Measurements from ENCODE around the gene RAB11FIP4.

Gene RAB11FIP4

GRCh38 chr17:31461227-31461810 is 69.8 kb downstream of the RAB11FIP4 start:
- no peak for DNase-seq

DNA sequence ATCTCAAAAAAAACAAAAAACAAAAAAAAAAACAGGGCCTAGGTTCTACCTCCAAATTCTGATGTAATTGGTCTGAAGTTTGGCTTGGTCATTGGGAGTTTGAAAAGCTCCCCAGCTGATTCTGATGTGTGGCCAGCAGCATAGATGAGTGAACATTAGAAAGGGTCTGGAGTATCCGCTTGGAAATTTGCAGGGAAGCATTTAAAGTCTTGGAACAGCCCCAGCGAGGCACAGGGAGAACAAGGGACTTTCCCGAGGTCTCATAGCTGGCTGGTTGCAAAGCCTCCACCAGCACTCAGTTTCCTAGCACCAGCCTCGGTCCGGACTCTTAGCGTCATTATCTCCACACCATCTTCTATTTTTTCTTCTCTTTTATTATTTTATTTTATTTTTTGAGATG is 70.8 kb downstream of the RAB11FIP4 start:
- no peak for DNase-seq

DNA sequence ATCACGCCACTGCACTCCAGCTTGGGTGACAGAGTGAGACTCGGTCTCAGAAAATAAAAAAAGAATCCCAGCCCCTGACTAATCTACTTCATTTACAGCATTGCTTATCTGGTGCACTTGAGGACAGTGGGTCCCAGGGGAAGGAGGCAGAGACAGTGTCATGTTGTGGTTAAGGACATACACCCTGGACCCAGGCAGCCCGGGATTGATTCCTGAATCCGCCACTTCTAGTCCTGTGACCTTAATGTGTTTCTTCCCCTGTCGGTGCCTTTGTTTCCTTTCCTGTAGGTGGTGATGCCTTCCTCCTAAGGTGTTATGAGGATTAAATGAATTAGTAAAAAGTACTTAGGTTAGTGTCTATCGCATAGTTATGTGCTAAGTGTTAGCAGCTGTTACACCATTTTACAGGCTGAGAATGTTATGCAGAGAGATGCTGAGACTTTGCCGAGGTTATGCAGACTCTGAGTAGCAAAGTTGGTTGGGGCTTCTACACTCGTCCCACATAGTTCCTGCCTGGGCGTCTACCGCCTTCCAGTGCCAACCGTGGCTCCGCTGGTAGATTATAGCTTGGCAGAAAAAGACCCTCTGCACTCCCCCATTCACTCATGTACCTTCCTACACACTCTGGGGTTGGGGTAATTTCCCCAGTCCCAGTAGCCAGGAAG is 74.8 kb downstream of the RAB11FIP4 start:
- no peak for DNase-seq

DNA sequence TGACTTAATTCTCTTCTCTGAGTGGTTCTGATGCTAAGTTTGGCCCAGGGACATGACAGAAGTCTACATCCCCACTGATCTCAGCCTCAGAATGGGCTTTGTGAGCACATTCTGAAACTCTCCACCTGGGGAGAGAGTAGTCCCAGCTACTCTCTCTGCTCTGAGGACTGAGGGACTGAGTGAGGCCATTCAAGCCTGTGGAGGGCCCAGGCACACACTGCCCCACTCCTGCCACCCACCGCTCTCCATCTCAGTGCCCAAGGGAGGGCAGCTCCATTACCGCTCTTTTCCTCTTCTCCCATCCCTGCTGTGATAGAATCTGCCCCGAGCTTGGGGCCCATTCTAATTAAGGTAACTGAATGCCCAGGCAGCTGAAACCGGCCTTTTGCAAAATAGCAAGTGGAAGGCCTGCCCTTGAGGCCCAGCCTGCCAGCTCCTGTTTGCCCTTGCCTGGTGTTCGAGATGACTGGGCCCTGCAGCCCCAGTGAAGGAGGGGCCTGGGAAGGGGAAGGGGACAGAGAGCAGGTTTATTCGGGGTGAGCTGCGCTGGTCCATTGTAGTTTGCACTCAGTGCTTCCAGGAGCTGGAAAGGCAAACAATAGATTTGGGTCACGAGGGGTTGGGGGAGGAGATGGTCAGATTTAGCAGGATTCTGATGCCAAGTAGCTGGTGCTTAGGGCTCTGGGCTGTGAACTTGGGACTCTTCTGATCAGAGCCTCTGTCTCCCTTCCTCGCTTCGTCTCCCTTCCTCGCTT is 76.2 kb downstream of the RAB11FIP4 start:
- no peak for DNase-seq

- no peak for DNase-seq
Measured at GRCh38 chr17:31469959-31470358, 78.5 kb downstream of the RAB11FIP4 start.

DNA sequence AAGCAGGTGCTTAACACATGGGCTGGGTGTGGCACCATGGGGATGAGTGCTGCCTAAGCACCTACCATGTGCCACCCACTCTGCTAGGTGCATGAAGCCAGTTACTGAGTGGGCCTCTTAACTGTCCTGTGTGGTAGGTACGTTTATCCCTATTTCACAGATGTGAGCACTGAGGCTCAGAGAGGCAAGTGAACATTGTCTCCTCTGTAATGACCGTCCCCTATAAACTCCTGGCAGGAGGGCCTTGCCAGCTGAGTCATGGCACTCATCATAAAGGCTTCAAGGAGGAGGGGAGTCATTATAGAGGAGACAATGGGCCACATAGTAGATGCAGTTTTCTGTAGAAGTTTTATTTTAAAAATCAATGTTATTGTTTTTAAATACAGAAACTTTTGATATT is 79.1 kb downstream of the RAB11FIP4 start:
- no peak for DNase-seq

DNA sequence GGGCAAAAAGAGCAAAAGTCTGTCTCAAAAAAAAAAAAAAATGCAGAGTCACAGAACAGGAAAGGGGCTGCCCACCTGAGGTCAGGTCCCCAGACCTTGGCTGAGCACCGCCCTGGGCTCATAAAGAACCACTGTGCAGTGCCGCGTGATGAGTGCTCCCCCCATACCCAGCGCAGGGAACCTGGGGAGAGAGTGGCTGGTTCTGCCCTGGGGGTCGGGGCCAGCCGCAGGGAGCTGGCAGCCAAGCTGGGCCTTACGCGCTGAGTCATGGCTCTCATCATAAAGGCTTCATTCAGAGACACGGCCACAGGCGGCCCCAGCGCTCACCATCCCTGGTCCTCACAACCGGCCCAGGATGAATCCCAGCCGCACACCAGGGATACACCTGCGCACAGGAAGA is 80.7 kb downstream of the RAB11FIP4 start:
- peak; percentile 52 for DNase-seq

- no peak for DNase-seq
Measured at GRCh38 chr17:31475378-31476162, 84.1 kb downstream of the RAB11FIP4 start.

- DNase-seq, result peak; percentile 74
Measured at GRCh38 chr17:31476525-31477416, 85.3 kb downstream of the RAB11FIP4 start.

DNA sequence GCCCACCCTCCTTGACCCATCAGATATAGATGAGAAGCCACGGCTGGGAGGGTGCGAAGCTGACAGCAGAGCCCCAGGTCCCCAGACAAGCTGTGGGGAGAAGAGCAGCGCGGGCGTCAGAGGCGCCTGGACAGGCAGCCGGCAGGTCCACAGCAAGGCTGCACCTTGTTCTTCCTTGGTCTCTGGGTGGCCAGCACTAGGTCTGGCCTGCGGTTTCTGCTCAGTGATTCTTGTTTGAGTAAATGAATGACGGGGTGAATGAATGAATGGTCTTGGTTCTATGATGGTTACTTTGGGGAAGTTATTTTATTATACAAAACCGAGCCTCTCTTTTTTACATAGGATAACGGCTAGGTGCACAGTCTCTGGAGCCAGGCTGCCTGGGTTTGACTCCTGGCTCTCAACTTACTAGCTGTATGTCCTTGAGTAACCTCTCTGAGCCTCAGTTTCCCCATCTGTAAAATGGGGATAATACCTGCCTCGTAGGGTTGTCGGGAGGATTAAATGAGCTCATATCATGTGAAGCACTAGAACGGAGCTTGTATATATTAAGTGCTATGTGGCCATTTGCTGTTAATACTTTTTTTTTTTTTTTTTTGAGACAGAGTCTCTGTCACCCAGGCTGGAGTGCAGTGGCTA is 86.1 kb downstream of the RAB11FIP4 start:
- DNase-seq, result no peak

DNA sequence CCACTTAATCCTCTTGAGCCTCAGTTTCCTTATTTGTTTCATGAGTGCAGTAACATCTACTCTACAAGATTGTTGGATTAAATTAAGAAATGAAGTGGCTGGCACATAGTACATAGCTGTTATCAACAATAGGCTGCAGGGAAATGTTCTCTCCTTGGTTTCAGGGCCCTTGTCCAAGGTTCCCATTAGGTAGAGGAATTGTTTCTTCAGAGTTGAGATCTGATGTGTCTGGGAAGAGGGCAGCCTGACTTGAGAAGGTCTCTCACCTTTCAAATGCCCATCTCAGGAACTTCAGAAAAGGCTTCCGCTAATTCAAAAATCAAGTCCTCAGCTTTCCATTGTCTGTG is 87.6 kb downstream of the RAB11FIP4 start:
- DNase-seq, result no peak

GRCh38 chr17:31479524-31479923 is 88.0 kb downstream of the RAB11FIP4 start:
- no peak for DNase-seq

GRCh38 chr17:31480067-31480466 is 88.6 kb downstream of the RAB11FIP4 start:
- no peak for DNase-seq

DNA sequence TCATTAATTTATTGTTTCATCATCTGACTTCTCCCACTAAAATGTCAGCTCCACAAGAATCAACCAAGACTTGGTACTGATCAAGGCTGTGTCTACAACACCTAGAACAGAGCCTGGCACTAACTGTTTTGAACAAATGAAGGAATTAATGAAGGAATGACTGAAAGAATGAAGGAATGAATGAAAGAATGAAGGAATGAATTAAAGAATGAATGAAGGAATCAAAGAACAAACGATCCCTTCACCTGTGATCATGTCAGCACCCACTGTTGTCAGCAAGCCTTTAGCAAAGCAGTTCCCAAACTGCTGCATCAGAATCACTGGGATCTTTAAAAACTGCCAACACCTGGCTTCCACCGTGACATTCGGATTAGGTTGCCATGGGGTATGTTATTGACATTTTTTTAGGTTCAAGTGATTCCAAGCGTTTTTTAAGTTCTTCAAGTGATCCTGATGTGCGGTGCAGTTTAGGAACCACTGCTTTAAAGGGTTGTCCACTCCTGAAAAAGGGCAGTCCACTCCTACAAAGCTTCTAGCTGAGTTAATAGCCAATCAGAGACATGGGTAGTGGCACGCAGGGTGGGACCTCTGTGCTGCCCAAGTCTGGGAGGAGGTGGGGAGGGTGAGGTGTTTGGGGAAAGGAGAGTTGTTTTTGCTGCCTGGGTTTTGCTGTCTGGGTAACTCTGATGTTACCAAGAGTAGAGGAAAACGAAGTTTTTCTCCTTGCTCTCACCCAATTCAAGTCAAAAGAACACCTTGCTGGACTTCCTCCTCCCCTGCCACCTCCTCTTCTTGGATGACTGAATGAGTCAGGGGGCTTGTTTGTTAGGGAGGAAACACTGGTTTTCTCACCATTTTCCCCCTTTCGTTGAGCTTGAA is 89.7 kb downstream of the RAB11FIP4 start:
- no peak for DNase-seq

DNA sequence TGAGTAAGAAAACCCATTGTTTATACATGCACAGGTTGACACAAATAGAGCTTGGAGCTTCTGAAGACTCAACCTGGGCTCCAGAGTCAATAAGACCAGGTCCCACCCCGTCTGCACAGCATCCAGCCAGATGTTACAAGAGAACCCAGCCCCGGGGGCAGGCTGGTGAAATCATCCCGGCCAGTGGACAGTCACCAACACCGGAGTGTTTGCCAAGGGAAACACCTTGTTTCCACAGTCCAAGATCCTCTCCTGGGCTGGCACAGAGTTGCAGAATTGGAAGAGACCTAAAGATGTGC is 90.3 kb downstream of the RAB11FIP4 start:
- DNase-seq, result no peak

DNA sequence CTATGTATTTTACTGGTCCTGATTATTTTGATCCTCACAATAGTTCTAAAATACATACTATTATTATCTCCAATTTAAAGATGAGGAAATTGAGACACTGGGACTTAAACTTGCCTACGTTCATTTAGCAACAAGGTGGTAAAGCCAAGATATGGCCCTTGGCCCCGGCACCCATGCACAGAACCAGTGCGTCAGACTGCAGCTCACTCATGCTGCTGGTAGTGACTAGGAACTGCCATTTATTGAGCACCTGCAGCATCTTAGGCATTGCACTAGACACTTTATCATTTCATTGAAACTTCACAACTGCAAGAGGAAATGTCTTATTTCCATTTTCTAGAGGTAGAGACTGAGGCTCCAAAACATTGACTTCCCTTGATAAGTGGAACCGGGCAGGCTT is 93.3 kb downstream of the RAB11FIP4 start:
- no peak for DNase-seq

DNA sequence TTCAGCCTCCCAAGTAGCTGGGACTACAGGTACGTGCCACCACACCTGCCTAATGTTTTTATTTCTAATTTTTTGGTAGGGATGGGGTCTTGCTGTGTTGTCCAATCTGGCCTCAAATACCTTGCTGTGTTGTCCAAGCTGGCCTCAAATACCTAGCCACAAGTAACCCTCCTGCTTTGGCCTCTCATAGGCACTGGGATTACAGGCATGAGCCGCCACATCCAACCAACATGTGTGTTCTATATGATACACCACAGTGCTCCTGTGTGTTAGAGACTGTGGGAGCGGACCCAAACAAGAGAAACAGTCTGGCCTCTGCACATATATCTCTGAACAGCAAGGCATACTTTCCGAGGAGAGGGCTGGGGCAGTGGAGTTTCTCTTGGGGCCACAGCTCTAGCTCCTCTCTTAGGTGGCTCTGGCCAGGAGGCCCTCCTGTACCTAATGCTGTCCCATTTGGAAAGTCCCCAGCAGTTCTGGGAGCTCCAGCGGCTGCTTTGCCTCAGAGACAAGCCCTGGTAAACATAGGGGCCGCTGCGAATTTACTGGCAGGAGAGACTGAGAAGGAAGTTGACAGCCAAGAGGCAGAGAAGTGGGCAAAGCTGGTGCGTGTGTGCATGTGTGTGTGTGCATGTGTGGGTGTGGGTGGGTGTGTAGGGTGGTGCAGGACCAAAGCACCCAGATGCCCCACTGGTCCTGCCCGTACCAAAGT is 95.0 kb downstream of the RAB11FIP4 start:
- no peak for DNase-seq

DNA sequence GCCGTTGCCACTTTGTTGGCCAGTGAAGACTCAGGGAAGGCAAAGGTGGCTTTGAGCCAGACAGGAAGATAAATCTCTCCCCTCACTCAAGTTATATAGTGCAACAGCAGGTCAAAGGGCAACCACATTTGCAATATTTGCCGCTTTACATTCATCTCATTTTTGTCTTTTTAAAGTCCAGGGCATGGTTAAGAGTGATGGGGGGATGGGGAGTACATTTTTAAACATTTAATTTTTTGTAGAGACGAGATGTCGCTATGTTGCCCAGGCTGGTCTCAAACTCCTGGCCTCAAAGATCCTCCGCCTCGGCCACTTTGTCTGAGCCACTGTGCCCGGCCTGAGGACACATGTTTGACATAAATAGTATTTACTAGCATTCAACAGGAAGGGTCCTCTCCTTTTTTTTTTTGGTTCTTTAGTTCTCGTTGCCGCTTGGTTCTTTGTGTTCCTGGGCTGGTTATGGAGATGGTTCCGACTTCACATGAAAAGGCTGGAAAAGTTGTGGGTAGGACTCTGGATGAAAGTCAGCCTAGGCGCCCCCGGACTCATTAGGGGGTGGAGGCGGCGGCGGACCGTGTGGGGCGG is 95.7 kb downstream of the RAB11FIP4 start:
- no peak for DNase-seq

GRCh38 chr17:31487648-31488263 is 96.3 kb downstream of the RAB11FIP4 start:
- peak; percentile 83 for DNase-seq

Measured in femur (tissue), 1 donor.